Stomach (tissue), 9 donors: ENCODE data around the gene SIRT2. TPM values are rescaled to one million over a fixed set of nuclear protein-coding genes. Genes with fewer than 3 reads are reported as not detected.
"Not testable (repeated sequence)": the region's sequence is repeated elsewhere in the genome, so short reads cannot be mapped to it uniquely, and the experiment has no call there.

Experiments used
- DNase-seq, 2 donors: peaks; one replicate each; pipeline versions ENCODE4 v3.0.0 to v3.0.0-alpha.2; 2013 to 2019
- H3K27ac ChIP-seq, 5 donors: fragments of 200-600 bp in 4 of 5; sonication (generic) in 4 of 5; one replicate each; pipeline ENCODE4 v1.5.1; 2013 to 2019; ENCODE audit warnings: mild to moderate bottlenecking in 1 of 5, moderate library complexity in 1 of 5
- H3K27me3 ChIP-seq, 3 donors: fragments of 200-600 bp; sonication (generic); one replicate each; pipeline ENCODE4 v1.5.1; 2017 to 2019; ENCODE audit warnings: mixed run types in 1 of 3
- H3K36me3 ChIP-seq, 4 donors: fragments of 200-600 bp; sonication (generic); 1 replicate in 3 of 4; 2 replicates in 1 of 4; pipeline ENCODE4 v1.5.1; 2016 to 2019
- H3K4me1 ChIP-seq, 4 donors: fragments of 200-600 bp; sonication (generic); one replicate each; pipeline ENCODE4 v1.5.1; 2016 to 2019
- H3K4me3 ChIP-seq, 4 donors: fragments of 200-600 bp; sonication (generic) in 3 of 4; one replicate each; pipeline ENCODE4 v1.5.1; 2016 to 2019; ENCODE audit warnings: mild to moderate bottlenecking in 1 of 4
- H3K9me3 ChIP-seq, 4 donors: fragments of 200-600 bp; sonication (generic); one replicate each; pipeline ENCODE4 v1.5.1; 2016 to 2019
- EP300 ChIP-seq: sonication (generic); formaldehyde crosslinking; IDR thresholded peaks from one replicate; pipeline ENCODE4 v1.6.1; 2017; ENCODE audit warnings: antibody characterized with exemption
- POLR2A ChIP-seq, 4 donors: fragments of 450-650 bp; IDR thresholded peaks; one replicate each; pipeline ENCODE4 v1.6.1; 2016; ENCODE audit warnings: antibody characterized with exemption in 4 of 4, control low read depth in 2 of 4, mild to moderate bottlenecking in 1 of 4, moderate library complexity in 1 of 4
- POLR2AphosphoS5 ChIP-seq, 3 donors: sonication (generic); formaldehyde crosslinking; IDR thresholded peaks; one replicate each; pipeline ENCODE4 v1.6.1; 2016; ENCODE audit warnings: antibody characterized with exemption in 3 of 3
- WGBS, 5 donors: extraction: QIAGEN DNeasy Blood & Tissue Kit in 3 of 5; methylation state at CpG; one replicate each; pipeline versions ENCODE4 v1.1.5 to v1.1.7; 2013 to 2018; 5-methylcytosine and 5-hydroxymethylcytosine counted together
- intact Hi-C: fragments of 100-400 bp; cut with DNase I; formaldehyde crosslinking; loops from one replicate; pipeline ENCODE4 v1.15.1; 2023; ENCODE audit warnings: low total_unique reads
- polyA plus RNA-seq, 3 donors: library from polyadenylated mRNA; stranded (reverse); fragments of 200-250 nt; gene quantifications; one replicate each; pipeline ENCODE4 v1.2.3, GENCODE V29; 2013
- total RNA-seq, 5 donors: library from RNA; depleted of rRNA; stranded (reverse); fragments of >200 nt; gene quantifications; one replicate each; pipeline versions ENCODE4 v1.1.0 to v1.2.3, GENCODE V29; 2014 to 2016
- TF ChIP-seq, protein P1 (sequence below), 7 experiments: fragments of 450-650 bp in 4 of 7; fragments of 200-600 bp in 3 of 7; sonication (generic) in 3 of 7; IDR thresholded peaks; one replicate each; pipeline ENCODE4 v1.5.1; 2016 to 2019; ENCODE audit warnings: antibody characterized with exemption in 7 of 7, control low read depth in 2 of 7, mild to moderate bottlenecking in 1 of 7
- donor health status: healthy with polysubstance abuse.
- donor health status: Bipolar disorder and iron deficiency.
- donor health status: healthy.

SIRT2 gene
- total and polyA plus RNA-seq, 8 donors = 21.1 to 764 (median 34.3) TPM

DNA sequence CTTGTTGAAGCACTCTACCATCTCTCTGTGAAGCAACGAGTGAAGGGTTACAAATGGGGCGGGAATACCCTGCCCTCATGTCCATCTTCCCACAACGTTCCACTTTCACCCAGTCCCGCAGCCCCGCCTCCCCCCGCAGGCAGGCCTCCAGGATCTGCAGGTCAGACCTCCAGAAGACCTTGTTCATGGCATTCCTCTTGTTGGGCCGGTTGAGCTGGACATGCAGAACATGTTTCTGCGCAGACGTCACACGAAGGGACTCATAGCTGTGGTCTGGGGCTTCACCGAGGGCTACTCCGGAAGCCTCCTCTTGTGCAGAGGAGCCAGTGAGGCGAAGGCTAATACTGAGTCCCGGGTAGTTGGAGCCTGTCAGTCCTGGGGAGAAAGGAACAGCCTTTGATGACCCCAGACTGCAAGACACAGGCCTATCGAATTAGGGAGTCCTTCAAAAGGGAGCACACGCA is 68.2 kb downstream of the SIRT2 start:
- TF ChIP-seq POLR2A (IDR thresholded peaks at IDR 0.05) = no peak
- TF ChIP-seq EP300 = peak; percentile 30
- TF ChIP-seq, protein P1, sequence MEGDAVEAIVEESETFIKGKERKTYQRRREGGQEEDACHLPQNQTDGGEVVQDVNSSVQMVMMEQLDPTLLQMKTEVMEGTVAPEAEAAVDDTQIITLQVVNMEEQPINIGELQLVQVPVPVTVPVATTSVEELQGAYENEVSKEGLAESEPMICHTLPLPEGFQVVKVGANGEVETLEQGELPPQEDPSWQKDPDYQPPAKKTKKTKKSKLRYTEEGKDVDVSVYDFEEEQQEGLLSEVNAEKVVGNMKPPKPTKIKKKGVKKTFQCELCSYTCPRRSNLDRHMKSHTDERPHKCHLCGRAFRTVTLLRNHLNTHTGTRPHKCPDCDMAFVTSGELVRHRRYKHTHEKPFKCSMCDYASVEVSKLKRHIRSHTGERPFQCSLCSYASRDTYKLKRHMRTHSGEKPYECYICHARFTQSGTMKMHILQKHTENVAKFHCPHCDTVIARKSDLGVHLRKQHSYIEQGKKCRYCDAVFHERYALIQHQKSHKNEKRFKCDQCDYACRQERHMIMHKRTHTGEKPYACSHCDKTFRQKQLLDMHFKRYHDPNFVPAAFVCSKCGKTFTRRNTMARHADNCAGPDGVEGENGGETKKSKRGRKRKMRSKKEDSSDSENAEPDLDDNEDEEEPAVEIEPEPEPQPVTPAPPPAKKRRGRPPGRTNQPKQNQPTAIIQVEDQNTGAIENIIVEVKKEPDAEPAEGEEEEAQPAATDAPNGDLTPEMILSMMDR (IDR thresholded peaks at IDR 0.05) = no peak
- TF ChIP-seq POLR2AphosphoS5 (IDR thresholded peaks at IDR 0.05) = peak; percentile 20 to 71 (median 25)
- no peaks in the 10 kb centered on the region for H3K9me3 ChIP-seq
- peak overlapping the region; percentile 91 to 97 (median 96) for H3K27ac ChIP-seq
- peaks cover 24 to 74% (median 56%) of the 10 kb centered on the region in 4 donors for H3K4me1 ChIP-seq
- H3K4me3 ChIP-seq = peak overlapping the region; percentile 69 to 74 (median 73)
- WGBS, 5 donors = 0 to 3% (median 1%) methylated on average over 5 to 16 of the region's 16 CpGs
- peak; percentile 88 for DNase-seq
- no peaks in the 10 kb centered on the region for H3K27me3 ChIP-seq
- intact Hi-C loops = no loop called here
- peaks cover 27 to 57% (median 55%) of the 10 kb centered on the region in 4 donors for H3K36me3 ChIP-seq

- Histone ChIP-seq H3K27me3 (no peaks in the 10 kb centered on the region), H3K9me3 (no peaks in the 10 kb centered on the region), H3K27ac (peak overlapping the region in 4 of 5 donors; percentile 94 to 97 (median 96)), H3K4me3 (peak overlapping the region in 2 of 4 donors; percentile 72 to 74), H3K4me1 (peaks cover 16 to 74% (median 51%) of the 10 kb centered on the region in 4 donors), H3K36me3 (peaks cover 25 to 57% (median 55%) of the 10 kb centered on the region in 4 donors)
- TF ChIP-seq POLR2A (IDR thresholded peaks at IDR 0.05) (no peak), EP300 (no peak), POLR2AphosphoS5 (IDR thresholded peaks at IDR 0.05) (no peak)
- TF ChIP-seq, protein P1 (IDR thresholded peaks at IDR 0.05) = no peak
- intact Hi-C loops = no loop called here
- 71 to 77% (median 75%) methylated on average over 4 of the region's 4 CpGs for WGBS, 5 donors
- DNase-seq = no peak
These were observed 69.2 kb downstream of the SIRT2 start for GRCh38 chr19:38830039-38830733.

GRCh38 chr19:38829203-38829602 is 70.2 kb downstream of the SIRT2 start:
- Histone ChIP-seq H3K4me1 (peaks cover 16 to 72% (median 49%) of the 10 kb centered on the region in 4 donors), H3K36me3 (peaks cover 25 to 63% (median 51%) of the 10 kb centered on the region in 4 donors)
- H3K9me3 ChIP-seq, H3K27ac ChIP-seq, H3K4me3 ChIP-seq, intact Hi-C loops, DNase-seq, H3K27me3 ChIP-seq: not testable (repeated sequence)
- 90 to 97% (median 95%) methylated on average over 7 of the region's 7 CpGs for WGBS, 5 donors

Other genes with a start within 250 kb of the SIRT2 start
- gene CAPN12, start 155.1 kb downstream of the SIRT2 start, total RNA-seq = 10 to 100 TPM in 1 of 5 donors, 1 to 10 TPM in 4; 1.2 to 33.3 (median 4.8) TPM
- gene CAPN12, start 155.1 kb downstream of the SIRT2 start, polyA plus RNA-seq = 10 to 100 TPM in 2 of 3 donors, 1 to 10 TPM in 1; 3.4 to 16.9 (median 16.3) TPM
- gene LGALS7, start 126.1 kb downstream of the SIRT2 start, total RNA-seq = 1 to 10 TPM in 1 of 5 donors, not detected in 4; 2.0 TPM
- gene LGALS7, start 126.1 kb downstream of the SIRT2 start, polyA plus RNA-seq = 1,000 to 10,000 TPM in 1 of 3 donors, 1 to 10 TPM in 1, not detected in 1; 1.7 to 1,381 TPM
- gene LGALS7B, start 110.4 kb downstream of the SIRT2 start, total RNA-seq = not detected
- gene LGALS7B, start 110.4 kb downstream of the SIRT2 start, polyA plus RNA-seq = 100 to 1,000 TPM in 1 of 3 donors, 1 to 10 TPM in 2; 3.6 to 980 (median 4.6) TPM
- 1,000 to 10,000 TPM in 1 of 5 donors, 100 to 1,000 TPM in 3, 10 to 100 TPM in 1; 32.1 to 1,765 (median 113) TPM for gene LGALS4, start 86.7 kb downstream of the SIRT2 start, total RNA-seq
- 100 to 1,000 TPM in 1 of 3 donors, 10 to 100 TPM in 2; 23.5 to 627 (median 80.1) TPM for gene LGALS4, start 86.7 kb downstream of the SIRT2 start, polyA plus RNA-seq
- gene ECH1, start 67.8 kb downstream of the SIRT2 start, total RNA-seq = 100 to 1,000 TPM in 2 of 5 donors, 10 to 100 TPM in 3; 32.9 to 720 (median 94.6) TPM
- gene ECH1, start 67.8 kb downstream of the SIRT2 start, polyA plus RNA-seq = 100 to 1,000 TPM; 161 to 270 (median 228) TPM
- 100 to 1,000 TPM; 148 to 242 (median 169) TPM for gene HNRNPL, start 49.6 kb downstream of the SIRT2 start, total RNA-seq
- gene HNRNPL, start 49.6 kb downstream of the SIRT2 start, polyA plus RNA-seq = 100 to 1,000 TPM; 111 to 151 (median 114) TPM
- gene RINL, start 21.3 kb downstream of the SIRT2 start, total RNA-seq = 1 to 10 TPM in 4 of 5 donors, not detected in 1; 1.8 to 9.2 (median 3.4) TPM
- gene RINL, start 21.3 kb downstream of the SIRT2 start, polyA plus RNA-seq = 10 to 100 TPM in 1 of 3 donors, 1 to 10 TPM in 2; 6.9 to 10.0 (median 9.3) TPM
- 10 to 100 TPM in 2 of 5 donors, 1 to 10 TPM in 2, not detected in 1; 5.4 to 93.3 (median 15.4) TPM for gene NFKBIB, start 351 bp upstream of the SIRT2 start, total RNA-seq
- gene NFKBIB, start 351 bp upstream of the SIRT2 start, polyA plus RNA-seq = 10 to 100 TPM; 29.6 to 46.3 (median 44.0) TPM
- gene CCER2, start 12.6 kb upstream of the SIRT2 start, total RNA-seq = 1 to 10 TPM in 1 of 5 donors, not detected in 4; 3.9 TPM
- 1 to 10 TPM in 2 of 3 donors, under 1 TPM in 1; 0.68 to 1.2 (median 1.1) TPM for gene CCER2, start 12.6 kb upstream of the SIRT2 start, polyA plus RNA-seq
- 10 to 100 TPM in 2 of 5 donors, 1 to 10 TPM in 2, not detected in 1; 4.9 to 59.4 (median 18.2) TPM for gene SARS2, start 31.1 kb upstream of the SIRT2 start, total RNA-seq
- gene SARS2, start 31.1 kb upstream of the SIRT2 start, polyA plus RNA-seq = 10 to 100 TPM; 24.1 to 37.8 (median 31.4) TPM
- 10 to 100 TPM in 3 of 5 donors, 1 to 10 TPM in 2; 3.8 to 47.5 (median 16.1) TPM for gene MRPS12, start 31.3 kb upstream of the SIRT2 start, total RNA-seq
- gene MRPS12, start 31.3 kb upstream of the SIRT2 start, polyA plus RNA-seq = 10 to 100 TPM; 44.2 to 73.1 (median 55.3) TPM
- gene FBXO17, start 76.1 kb upstream of the SIRT2 start, total RNA-seq = 10 to 100 TPM in 1 of 5 donors, 1 to 10 TPM in 3, not detected in 1; 1.8 to 19.1 (median 6.3) TPM
- gene FBXO17, start 76.1 kb upstream of the SIRT2 start, polyA plus RNA-seq = 1 to 10 TPM; 4.7 to 7.9 (median 6.6) TPM
- gene FBXO27, start 132.9 kb upstream of the SIRT2 start, total RNA-seq = 1 to 10 TPM in 3 of 5 donors, under 1 TPM in 1, not detected in 1; 0.89 to 5.5 (median 3.3) TPM
- gene FBXO27, start 132.9 kb upstream of the SIRT2 start, polyA plus RNA-seq = 1 to 10 TPM; 2.3 to 7.1 (median 3.2) TPM
- not detected for gene ACP7, start 184.8 kb upstream of the SIRT2 start, total RNA-seq
- gene ACP7, start 184.8 kb upstream of the SIRT2 start, polyA plus RNA-seq = not detected
- gene PAK4, start 226.2 kb upstream of the SIRT2 start, total RNA-seq = 10 to 100 TPM in 3 of 5 donors, 1 to 10 TPM in 2; 4.2 to 80.4 (median 35.6) TPM
- gene PAK4, start 226.2 kb upstream of the SIRT2 start, polyA plus RNA-seq = 10 to 100 TPM; 20.8 to 24.5 (median 24.3) TPM